Progenitor cell of endocrine pancreas (in vitro differentiated cells): ENCODE results near the gene GNAI1. TPM values are rescaled to one million over a fixed set of nuclear protein-coding genes. Genes with fewer than 3 reads are reported as not detected.

Experiments
- DNase-seq: peaks from one replicate; pipeline ENCODE4 v3.0.0; 2021; ENCODE audit warnings: low spot score; ENCODE audit not compliant: unreplicated experiment
- H3K27ac Mint-ChIP-seq: 2 replicates; pipeline ENCODE4 v1.8.0; 2021; ENCODE audit warnings: mild to moderate bottlenecking, moderate library complexity, mixed read lengths
- H3K27me3 Mint-ChIP-seq: 2 replicates; pipeline ENCODE4 v1.8.0; 2021; ENCODE audit warnings: mixed read lengths
- H3K36me3 Mint-ChIP-seq: 2 replicates; pipeline ENCODE4 v1.8.0; 2022; ENCODE audit warnings: mixed read lengths; ENCODE audit not compliant: insufficient read depth
- H3K4me1 Mint-ChIP-seq: 2 replicates; pipeline ENCODE4 v1.8.0; 2021; ENCODE audit warnings: low read depth, mixed read lengths
- H3K4me3 Mint-ChIP-seq: 2 replicates; pipeline ENCODE4 v1.8.0; 2021; ENCODE audit warnings: low read depth, mild to moderate bottlenecking, moderate library complexity, mixed read lengths
- H3K9me3 Mint-ChIP-seq: 2 replicates; pipeline ENCODE4 v1.8.0; 2021; ENCODE audit warnings: low read depth, mixed read lengths
- CTCF ChIP-seq: fragments of 200-600 bp; sonication (generic); IDR thresholded peaks from one replicate; pipeline ENCODE4 v1.5.0; 2021; ENCODE audit warnings: antibody characterized with exemption, mild to moderate bottlenecking; ENCODE audit not compliant: unreplicated experiment
- total RNA-seq: library from RNA; stranded (reverse); gene quantifications from 2 replicates; pipeline ENCODE4 v1.2.1, GENCODE V29; 2021

Gene GNAI1
- total RNA-seq, 1 donor from 2014 or later: 50.8 TPM

DNA sequence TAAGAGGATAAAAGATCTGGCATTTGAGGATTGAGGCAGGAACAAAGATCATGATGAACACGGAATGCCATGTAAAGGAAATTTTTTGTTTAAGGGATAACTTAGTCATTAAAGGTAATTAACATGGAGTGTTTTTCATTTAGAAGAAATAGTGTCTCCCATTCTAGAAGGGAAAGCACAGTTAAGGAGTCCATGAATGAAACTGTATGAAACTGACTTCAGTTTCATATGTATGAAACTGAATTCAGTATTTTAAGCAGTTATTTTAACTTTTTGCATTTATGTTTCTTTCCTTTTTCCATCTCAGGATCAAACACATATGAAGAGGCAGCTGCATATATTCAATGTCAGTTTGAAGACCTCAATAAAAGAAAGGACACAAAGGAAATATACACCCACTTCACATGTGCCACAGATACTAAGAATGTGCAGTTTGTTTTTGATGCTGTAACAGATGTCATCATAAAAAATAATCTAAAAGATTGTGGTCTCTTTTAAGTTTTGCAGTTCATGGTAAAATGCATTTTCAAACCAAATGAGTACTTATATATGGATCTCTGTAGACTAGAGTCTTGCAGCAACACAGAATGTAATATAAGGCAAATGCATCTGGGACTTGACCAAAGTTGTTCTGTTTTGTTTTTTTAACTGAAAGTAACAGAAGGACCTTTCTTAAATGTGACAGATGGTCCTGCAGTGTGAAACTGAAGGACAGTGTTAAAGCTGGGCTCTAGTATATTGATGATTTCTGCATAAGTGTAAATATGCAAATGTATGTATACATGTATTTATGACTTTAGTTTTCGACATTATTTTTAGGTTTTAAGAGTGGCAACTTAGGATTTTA is 82.6 kb downstream of the GNAI1 start:
- H3K27ac Mint-ChIP-seq: peak overlapping the region; percentile 12
- TF ChIP-seq CTCF: no peak
- no peaks in the 10 kb centered on the region for H3K9me3 Mint-ChIP-seq
- no peaks in the 10 kb centered on the region for H3K4me1 Mint-ChIP-seq
- no peaks in the 10 kb centered on the region for H3K27me3 Mint-ChIP-seq
- H3K4me3 Mint-ChIP-seq: no peak overlapping the region
- no peak for DNase-seq
- peaks cover 22% of the 10 kb centered on the region for H3K36me3 Mint-ChIP-seq

DNA sequence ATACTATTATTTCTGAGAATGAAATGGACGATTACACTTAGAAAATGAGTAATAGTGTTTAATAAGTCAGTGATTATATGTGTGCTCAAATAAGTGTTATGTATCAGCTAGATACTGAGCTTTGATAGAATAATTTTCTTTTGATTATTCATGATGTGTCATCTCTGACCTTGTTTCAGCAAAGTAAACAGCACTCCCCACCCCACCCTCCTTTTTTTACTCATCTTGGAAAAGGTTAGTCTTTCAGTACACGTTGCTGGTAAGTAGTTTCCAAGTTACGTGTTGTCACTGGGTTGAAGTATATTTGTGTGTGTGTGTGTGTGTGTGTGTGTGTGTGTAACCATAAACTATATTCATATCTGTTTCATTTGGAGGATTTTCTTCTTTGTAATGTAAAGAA is 84.1 kb downstream of the GNAI1 start:
- no peaks in the 10 kb centered on the region for H3K9me3 Mint-ChIP-seq
- no peaks in the 10 kb centered on the region for H3K27me3 Mint-ChIP-seq
- no peak overlapping the region for H3K4me3 Mint-ChIP-seq
- DNase-seq: no peak
- peaks cover 14% of the 10 kb centered on the region for H3K36me3 Mint-ChIP-seq
- TF ChIP-seq CTCF: no peak
- no peaks in the 10 kb centered on the region for H3K4me1 Mint-ChIP-seq
- H3K27ac Mint-ChIP-seq: no peak overlapping the region

GRCh38 chr7:80220022-80220634 is 85.5 kb downstream of the GNAI1 start:
- Mint-ChIP-seq H3K27me3 (no peaks in the 10 kb centered on the region), H3K27ac (no peak overlapping the region), H3K9me3 (no peaks in the 10 kb centered on the region), H3K4me3 (no peak overlapping the region), H3K36me3 (peaks cover 14% of the 10 kb centered on the region), H3K4me1 (no peaks in the 10 kb centered on the region)
- no peak for TF ChIP-seq CTCF
- DNase-seq: no peak

- Mint-ChIP-seq H3K36me3 (peaks cover 10% of the 10 kb centered on the region), H3K4me3 (no peak overlapping the region), H3K4me1 (peaks cover 6% of the 10 kb centered on the region), H3K27ac (no peak overlapping the region), H3K27me3 (no peaks in the 10 kb centered on the region), H3K9me3 (no peaks in the 10 kb centered on the region)
- DNase-seq: no peak
- no peak for TF ChIP-seq CTCF
Measured at GRCh38 chr7:80224415-80224814, 89.8 kb downstream of the GNAI1 start.

DNA sequence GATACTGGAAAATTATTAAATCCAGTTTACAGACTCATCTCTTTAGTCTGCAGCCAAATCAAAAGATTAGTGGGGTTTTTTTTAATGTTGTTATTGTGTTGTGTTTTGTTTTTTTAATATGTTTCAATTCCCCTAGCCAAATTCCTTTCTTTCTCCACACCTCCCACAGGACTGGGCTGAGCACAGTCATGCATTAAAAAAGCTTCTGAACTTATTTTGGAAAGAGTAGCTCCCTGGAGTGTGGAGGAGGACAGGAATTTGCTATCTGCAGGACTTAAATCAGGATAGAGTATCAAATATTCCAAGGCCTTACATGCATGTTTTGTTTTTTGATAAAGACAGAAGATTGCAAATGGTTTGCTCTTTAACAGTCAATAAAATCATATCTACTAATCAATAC is 90.7 kb downstream of the GNAI1 start:
- Mint-ChIP-seq H3K9me3 (no peaks in the 10 kb centered on the region), H3K27me3 (no peaks in the 10 kb centered on the region), H3K4me3 (no peak overlapping the region), H3K4me1 (peaks cover 6% of the 10 kb centered on the region), H3K36me3 (peaks cover 4% of the 10 kb centered on the region), H3K27ac (no peak overlapping the region)
- TF ChIP-seq CTCF: no peak
- no peak for DNase-seq
